ENCODE results near the gene PPP1CC.

DNA sequence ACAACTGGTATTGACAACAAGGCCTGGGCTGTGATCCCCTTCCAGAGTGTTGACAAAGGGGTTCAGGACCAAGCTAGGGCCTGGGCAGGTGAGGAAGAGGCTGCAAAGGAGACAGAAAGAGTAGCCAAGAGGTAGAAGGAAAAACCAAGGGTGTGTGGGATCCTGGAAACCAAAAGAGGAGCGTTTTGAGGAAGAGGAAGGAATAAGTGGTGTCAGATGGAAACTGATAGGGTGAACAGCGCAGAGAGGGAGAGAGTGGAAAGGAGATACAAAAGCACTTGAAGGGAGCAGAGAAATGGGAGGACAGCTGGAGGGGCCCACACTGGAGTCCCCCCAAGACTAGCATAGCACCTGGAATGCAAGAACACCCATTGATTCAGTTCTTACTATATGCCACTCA lies 45.5 kb downstream of the PPP1CC start:
- TF ChIP-seq POLR2A (IDR thresholded peaks at IDR 0.05) (no peak), POLR2AphosphoS5 (IDR thresholded peaks at IDR 0.05) (no peak), EP300 (IDR thresholded peaks at IDR 0.05) (no peak), CTCF (IDR thresholded peaks at IDR 0.05) (no peak)
